NCI-H1417 (cell line): ENCODE data around the gene SUCLG2.

ENCODE experiments used
- DNase-seq, 3 experiments: peaks; one replicate each; lab custom pipeline; 2025; lab: John Stamatoyannopoulos, UW

Gene SUCLG2

GRCh38 chr3:67509471-67510075 is 144.8 kb downstream of the SUCLG2 start:
- DNase-seq: peak in 1 of 3 experiments; percentile 8

- no peak for DNase-seq
Measured at GRCh38 chr3:67507584-67507983, 146.8 kb downstream of the SUCLG2 start.

DNA sequence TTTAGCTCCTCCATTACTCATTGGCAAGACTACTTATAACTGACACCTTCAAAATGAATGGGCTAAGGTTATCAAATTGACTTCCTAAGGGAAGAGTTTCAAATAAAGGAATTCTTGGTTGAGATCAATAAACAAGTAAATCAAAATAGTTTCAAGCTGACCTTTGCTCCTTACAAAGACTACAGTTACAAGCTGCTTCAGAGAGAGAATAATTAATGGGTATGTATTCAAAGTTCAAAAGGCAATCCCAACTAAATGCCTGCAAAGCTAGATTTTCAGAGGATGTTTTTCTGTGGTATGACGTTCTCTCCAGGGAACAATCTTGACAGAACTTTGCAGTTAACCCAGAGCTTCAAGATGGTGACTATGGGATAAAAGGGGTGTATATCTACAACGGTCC is 153.7 kb downstream of the SUCLG2 start:
- no peak for DNase-seq

- no peak for DNase-seq
Measured at GRCh38 chr3:67497746-67498145, 156.7 kb downstream of the SUCLG2 start.

DNA sequence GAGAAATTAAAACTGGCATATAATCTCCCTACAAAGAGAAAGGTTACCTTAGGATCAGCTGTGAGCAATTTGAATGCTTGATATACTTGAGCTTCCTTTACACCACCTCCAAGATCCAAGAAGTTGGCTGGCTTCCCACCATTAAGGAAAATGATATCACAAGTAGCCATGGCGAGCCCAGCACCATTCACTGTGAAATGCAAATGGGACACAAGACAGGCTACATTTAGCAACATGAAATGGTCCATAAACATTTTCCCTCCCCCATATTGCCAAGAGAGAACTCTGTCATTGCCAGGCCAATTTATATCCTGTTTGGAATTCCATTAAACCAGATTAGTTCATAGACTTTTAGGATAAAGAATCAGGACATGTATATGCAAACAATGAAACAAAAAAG is 158.7 kb downstream of the SUCLG2 start:
- no peak for DNase-seq

DNA sequence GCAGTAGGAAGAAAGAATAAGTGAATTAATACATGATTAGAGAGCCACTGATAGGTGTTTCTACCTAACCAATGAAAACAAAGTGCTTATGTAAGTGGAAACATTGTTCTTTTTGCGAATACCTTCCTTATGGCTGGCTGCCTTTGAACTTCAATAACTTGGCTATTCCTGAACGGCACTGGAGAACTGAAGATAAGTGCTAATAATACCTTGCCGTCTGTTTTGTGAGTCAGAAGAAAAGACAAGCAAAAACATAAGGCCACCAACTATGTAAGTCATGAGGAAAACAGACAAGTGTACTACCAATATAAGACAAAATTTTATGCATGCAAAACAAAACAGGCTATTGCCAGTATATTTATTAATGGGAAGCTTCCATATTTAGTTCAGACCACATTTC is 160.6 kb downstream of the SUCLG2 start:
- DNase-seq: no peak

GRCh38 chr3:67490658-67491057 is 163.8 kb downstream of the SUCLG2 start:
- DNase-seq: no peak

- DNase-seq: no peak
Measured at GRCh38 chr3:67489816-67490215, 164.6 kb downstream of the SUCLG2 start.

GRCh38 chr3:67487564-67488114 is 166.8 kb downstream of the SUCLG2 start:
- DNase-seq: no peak

GRCh38 chr3:67486883-67487282 is 167.5 kb downstream of the SUCLG2 start:
- no peak for DNase-seq

- DNase-seq: no peak
Measured at GRCh38 chr3:67484085-67484484, 170.3 kb downstream of the SUCLG2 start.

- no peak for DNase-seq
Measured at GRCh38 chr3:67481126-67481525, 173.3 kb downstream of the SUCLG2 start.

- DNase-seq: no peak
Measured at GRCh38 chr3:67478423-67478822, 176.0 kb downstream of the SUCLG2 start.

DNA sequence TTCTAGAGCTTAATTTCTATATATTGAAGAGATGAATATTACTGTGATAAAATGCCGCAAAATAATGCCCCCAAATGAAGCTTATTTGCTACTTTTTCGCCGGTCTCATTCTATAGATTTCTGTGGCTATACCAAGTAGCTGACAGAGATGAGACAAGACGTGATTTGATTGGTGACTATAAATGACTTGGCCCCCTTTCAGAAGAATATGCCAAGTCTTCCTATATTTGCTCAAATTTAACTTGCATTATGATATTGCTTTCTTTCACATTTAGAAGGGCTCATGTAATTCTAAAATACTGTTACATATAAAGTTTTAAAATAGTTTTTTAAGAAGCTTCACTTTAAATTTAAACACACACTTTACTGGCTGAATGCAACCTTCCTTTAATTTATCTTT is 180.1 kb downstream of the SUCLG2 start:
- no peak for DNase-seq

DNA sequence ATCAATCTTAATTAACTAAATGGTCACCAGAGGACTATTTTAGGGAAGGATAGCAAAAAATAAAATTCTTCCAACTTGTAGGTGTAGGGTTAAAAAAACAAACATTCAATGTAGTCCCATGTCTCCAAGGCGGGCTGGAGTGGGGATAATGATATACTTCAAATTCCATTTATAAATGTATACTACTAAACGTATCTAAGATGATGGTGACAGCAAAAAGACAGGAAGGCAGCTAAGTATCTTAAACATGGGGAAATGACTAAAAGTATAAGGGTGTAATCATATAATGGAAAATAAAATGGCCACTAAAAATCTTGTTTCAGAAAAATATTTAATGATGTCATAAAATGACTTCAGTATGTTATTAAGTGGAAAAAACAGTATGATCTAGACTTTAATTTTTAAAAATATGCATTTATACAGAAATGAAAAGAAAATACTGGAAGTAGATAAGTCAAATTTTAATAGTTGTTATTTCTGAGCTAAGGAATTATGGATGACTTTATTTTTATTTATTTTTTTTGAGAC is 181.7 kb downstream of the SUCLG2 start:
- DNase-seq: peak in 1 of 3 experiments; percentile 20

DNA sequence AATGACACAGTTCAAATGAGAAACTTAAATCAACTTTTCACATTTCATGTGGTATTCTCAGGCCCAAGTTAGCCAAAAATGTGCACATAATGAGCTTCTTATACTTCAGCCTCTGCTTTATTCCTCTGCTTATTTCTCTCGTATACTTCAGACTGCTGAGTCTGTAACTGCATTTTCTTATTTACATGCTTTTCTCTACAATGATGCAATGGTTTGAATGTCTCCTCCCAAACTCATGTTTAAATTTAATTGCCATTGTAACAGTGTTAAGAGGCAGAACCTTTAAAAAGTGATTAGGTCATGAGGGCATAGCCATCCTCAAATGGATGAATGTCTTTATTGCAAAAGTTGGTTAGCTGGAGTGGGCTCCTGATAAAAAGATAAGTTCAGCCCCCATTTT is 184.2 kb downstream of the SUCLG2 start:
- DNase-seq: no peak

DNA sequence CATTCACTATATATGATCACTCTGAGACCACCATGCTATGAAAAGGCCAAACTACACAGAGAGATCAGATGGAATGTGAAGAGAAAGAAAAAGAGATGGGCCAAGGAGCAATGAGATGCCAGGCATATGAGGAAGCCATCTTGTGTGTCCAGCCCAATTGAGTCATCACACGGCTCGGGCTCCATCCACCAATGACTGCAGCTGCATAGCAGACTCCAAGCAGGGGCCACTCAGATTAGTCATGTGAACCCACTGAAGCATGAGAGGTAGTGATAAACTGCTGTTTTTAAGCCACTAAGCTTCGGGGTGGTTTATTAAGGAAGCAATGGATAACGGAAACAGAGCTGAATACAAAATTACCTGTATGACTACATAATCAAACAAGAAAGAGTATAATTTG is 185.9 kb downstream of the SUCLG2 start:
- no peak for DNase-seq

- DNase-seq: no peak
Measured at GRCh38 chr3:67463656-67464055, 190.8 kb downstream of the SUCLG2 start.

- no peak for DNase-seq
Measured at GRCh38 chr3:67462187-67462586, 192.2 kb downstream of the SUCLG2 start.

DNA sequence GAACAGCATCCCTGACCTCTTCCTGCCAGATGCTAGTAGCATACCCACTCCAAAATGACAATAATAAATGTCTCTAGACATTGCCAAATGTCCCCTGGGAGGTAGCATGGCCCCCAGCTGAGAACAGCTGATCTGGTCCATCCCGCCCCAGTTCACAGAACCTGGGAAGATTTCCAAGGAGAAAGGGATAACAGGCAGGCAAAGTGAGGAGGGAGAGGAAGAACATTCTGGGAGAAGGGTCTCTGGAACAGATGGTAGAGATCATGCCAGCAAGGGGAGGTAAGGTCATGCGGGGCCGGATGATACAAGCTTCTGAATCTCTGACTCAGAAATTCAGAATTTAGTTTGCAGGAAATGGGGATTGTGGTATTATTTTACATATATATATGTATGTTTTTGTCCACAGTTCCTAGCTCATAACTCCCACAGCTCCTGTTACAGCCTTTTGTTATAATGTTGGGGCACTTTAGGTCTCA is 192.7 kb downstream of the SUCLG2 start:
- DNase-seq: no peak

DNA sequence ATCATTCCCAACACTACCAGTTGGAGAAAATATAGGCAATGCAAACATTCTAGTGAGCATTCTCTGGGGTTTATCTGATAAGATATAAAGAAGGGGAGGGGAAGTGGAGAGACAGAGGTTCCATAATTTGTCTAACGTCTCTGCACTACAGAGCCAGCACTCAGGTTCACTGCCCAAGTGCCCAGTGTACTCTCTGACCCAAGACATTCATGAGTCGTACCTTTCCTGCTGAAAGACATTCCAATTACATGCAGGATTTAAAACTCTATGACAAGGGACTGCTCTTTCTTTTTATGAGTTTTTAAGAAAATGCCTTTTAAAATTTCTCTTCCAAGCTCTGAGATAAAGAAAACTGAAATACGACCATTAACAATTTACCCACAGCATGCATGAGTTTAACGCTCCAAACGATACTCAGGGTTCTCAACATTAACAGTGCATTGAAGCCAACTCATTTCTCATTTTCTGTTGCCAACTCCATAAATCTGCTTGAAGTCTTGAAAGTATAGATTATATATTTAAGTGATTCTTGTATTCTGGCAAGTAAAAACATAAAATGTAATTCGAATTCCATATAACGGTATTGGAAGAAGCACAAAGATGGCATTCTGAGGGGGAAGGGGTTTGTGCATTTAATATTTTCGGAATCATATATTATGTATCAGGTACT is 193.4 kb downstream of the SUCLG2 start:
- no peak for DNase-seq

DNA sequence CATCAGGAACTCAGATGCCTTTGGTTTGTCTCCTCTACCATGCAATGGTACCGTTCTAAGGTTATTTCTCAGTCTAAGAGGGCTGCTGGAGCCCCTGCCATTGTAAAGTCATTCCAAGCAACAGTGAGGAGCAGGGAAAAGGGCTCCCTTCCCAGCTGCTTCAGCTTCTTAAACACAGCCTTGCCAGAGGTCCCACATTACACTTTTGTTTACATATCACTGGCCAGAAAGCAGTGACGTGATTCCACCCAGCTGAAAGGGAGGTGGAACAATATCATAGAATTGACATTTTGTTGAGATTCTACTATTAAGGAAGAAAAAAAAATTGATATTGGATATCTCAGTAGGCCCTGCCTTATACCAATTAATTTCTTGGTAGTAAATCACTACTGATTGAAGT is 194.6 kb downstream of the SUCLG2 start:
- no peak for DNase-seq

GRCh38 chr3:67458896-67459530 is 195.4 kb downstream of the SUCLG2 start:
- no peak for DNase-seq
